Testis (tissue), 2 donors: ENCODE results near the gene SIPA1L3.

Experiments used
- POLR2A ChIP-seq: fragments of 450-650 bp; IDR thresholded peaks from one replicate; pipeline ENCODE4 v1.6.1; 2017; ENCODE audit warnings: antibody characterized with exemption, mild to moderate bottlenecking, moderate library complexity
- TF ChIP-seq, protein P1 (sequence below), 3 experiments: fragments of 450-650 bp in 2 of 3; fragments of 200-600 bp in 1 of 3; sonication (generic) in 1 of 3; IDR thresholded peaks; one replicate each; pipeline ENCODE4 v1.5.1; 2016 to 2019; ENCODE audit warnings: antibody characterized with exemption in 3 of 3, mild to moderate bottlenecking in 2 of 3, moderate library complexity in 1 of 3

GRCh38 chr19:38059897-38060296 is 152.9 kb downstream of the SIPA1L3 start:
- TF ChIP-seq, protein P1, sequence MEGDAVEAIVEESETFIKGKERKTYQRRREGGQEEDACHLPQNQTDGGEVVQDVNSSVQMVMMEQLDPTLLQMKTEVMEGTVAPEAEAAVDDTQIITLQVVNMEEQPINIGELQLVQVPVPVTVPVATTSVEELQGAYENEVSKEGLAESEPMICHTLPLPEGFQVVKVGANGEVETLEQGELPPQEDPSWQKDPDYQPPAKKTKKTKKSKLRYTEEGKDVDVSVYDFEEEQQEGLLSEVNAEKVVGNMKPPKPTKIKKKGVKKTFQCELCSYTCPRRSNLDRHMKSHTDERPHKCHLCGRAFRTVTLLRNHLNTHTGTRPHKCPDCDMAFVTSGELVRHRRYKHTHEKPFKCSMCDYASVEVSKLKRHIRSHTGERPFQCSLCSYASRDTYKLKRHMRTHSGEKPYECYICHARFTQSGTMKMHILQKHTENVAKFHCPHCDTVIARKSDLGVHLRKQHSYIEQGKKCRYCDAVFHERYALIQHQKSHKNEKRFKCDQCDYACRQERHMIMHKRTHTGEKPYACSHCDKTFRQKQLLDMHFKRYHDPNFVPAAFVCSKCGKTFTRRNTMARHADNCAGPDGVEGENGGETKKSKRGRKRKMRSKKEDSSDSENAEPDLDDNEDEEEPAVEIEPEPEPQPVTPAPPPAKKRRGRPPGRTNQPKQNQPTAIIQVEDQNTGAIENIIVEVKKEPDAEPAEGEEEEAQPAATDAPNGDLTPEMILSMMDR (IDR thresholded peaks at IDR 0.05): no peak
- no peak for TF ChIP-seq POLR2A
